Ovary (tissue), 9 donors: ENCODE data around the gene ANXA4. TPM values are rescaled to one million over a fixed set of nuclear protein-coding genes. Genes with fewer than 3 reads are reported as not detected.

Experiments used
- DNase-seq, 5 donors: peaks; one replicate each; pipeline ENCODE4 v3.0.0-alpha.2; 2019 to 2020
- H3K27ac ChIP-seq, 2 donors: fragments of 200-600 bp; one replicate each; pipeline versions ENCODE4 v1.5.1 to v1.8.0; 2019 to 2022
- H3K27me3 ChIP-seq: fragments of 200-600 bp; one replicate; pipeline ENCODE4 v1.8.0; 2022
- H3K36me3 ChIP-seq: fragments of 200-600 bp; sonication (generic); one replicate; pipeline ENCODE4 v1.5.1; 2019
- H3K4me1 ChIP-seq: one replicate; pipeline ENCODE4 v1.8.1; 2013; ENCODE audit warnings: mild to moderate bottlenecking, moderate library complexity; ENCODE audit not compliant: insufficient read depth
- H3K4me3 ChIP-seq: fragments of 200-600 bp; sonication (generic); one replicate; pipeline ENCODE4 v1.5.1; 2017
- H3K9me3 ChIP-seq, 2 donors: fragments of 200-600 bp in 1 of 2; sonication (generic) in 1 of 2; one replicate each; pipeline versions ENCODE4 v1.5.1 to v1.8.1; 2013 to 2019; ENCODE audit warnings: mild to moderate bottlenecking in 1 of 2, moderate library complexity in 1 of 2
- EP300 ChIP-seq: sonication (generic); formaldehyde crosslinking; IDR thresholded peaks from one replicate; pipeline ENCODE4 v1.6.1; 2017; ENCODE audit warnings: antibody characterized with exemption
- POLR2A ChIP-seq: fragments of 450-650 bp; IDR thresholded peaks from one replicate; pipeline ENCODE4 v1.6.1; 2017; ENCODE audit warnings: antibody characterized with exemption, mild to moderate bottlenecking, moderate library complexity
- WGBS, 3 donors: extraction: QIAGEN DNeasy Blood & Tissue Kit in 1 of 3; methylation state at CpG; one replicate each; pipeline versions ENCODE4 v1.1.5 to v1.1.7; 2013 to 2017; 5-methylcytosine and 5-hydroxymethylcytosine counted together
- intact Hi-C, 4 donors: fragments of 100-400 bp; cut with DNase I; formaldehyde crosslinking; loops; one replicate each; pipeline versions ENCODE4 v1.11.0 to v1.15.1; 2022 to 2023
- polyA plus RNA-seq, 2 donors: library from polyadenylated mRNA; stranded (reverse); fragments of 200-250 nt in 1 of 2; fragments of 350-450 nt in 1 of 2; fragmentation: Illumina TruSeq in 1 of 2; extraction: RNeasy Lipid Tissue Mini Kit (QIAGEN cat#74804) in 1 of 2; gene quantifications; one replicate each; pipeline ENCODE4 v1.2.3, GENCODE V29; 2013 to 2014
- total RNA-seq, 7 donors: library from RNA; depleted of rRNA in 2 of 7; stranded (reverse); fragments of >200 nt in 2 of 7; fragmentation: NEBNext Ultra II Directional in 3 of 7; extraction: Animal tissue kit (Norgen Biotek cat#: 25700) in 3 of 7; gene quantifications; one replicate each; pipeline versions ENCODE4 v1.1.0 to v1.2.4, GENCODE V29; 2016 to 2023
- TF ChIP-seq, protein P1 (sequence below), 3 donors: fragments of 450-650 bp in 2 of 3; fragments of 200-600 bp in 1 of 3; IDR thresholded peaks; one replicate each; pipeline versions ENCODE4 v1.5.1 to v1.8.0; 2016 to 2022; ENCODE audit warnings: antibody characterized with exemption in 3 of 3, mild to moderate bottlenecking in 1 of 3
- donor health status: DM: no; HTN: no; CAD: no; lungs with moderate emphysema.
- donor health status: DM: no; HTN: no; CAD: no.
- donor health status: Bipolar disorder and iron deficiency.
- donor health status: DM: yes; HTN: yes; CAD: no.
- donor health status: DM: no; HTN: no; CAD: no.
- donor health status: DM: yes; HTN: yes; CAD: no.

Gene ANXA4
- total and polyA plus RNA-seq, 9 donors: 25.4 to 89.7 (median 73.3) TPM

DNA sequence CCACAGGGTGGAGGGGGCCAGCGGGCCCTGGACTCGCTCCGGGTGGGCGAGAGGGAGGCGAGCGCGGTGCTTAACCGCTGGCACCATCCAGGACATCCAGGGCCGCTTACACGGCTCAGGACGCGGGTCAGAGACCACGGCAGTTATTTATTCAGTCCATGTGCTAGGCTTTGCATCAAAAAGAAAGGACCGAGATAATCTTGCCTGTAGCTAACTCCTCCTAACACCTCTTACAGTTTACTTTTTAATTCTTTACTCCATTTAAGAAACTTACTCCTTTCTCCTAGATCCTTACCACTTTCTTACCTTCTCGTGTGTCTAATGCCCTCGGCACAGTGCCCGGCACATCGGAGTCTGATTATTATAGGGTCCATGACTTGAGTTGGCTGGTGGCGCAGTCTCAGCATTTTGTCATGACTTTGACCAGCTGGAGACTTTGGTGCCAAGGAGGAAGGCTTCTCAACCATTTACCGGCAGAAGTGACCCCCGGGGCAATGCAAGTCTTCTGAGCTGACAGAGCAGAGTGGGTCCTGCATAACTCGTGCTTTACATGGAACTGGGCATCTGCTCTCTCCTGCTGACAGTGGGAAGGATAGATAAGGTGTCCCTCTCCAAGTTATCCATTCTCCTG, 503 bp downstream of the ANXA4 start:
- peaks cover 5% of the 10 kb centered on the region for H3K4me1 ChIP-seq
- intact Hi-C loops: no loop called here
- peak overlapping the region; percentile 90 for H3K4me3 ChIP-seq
- H3K27ac ChIP-seq: peak overlapping the region; percentile 90 to 97
- H3K27me3 ChIP-seq: no peaks in the 10 kb centered on the region
- no peaks in the 10 kb centered on the region for H3K9me3 ChIP-seq
- DNase-seq: peak; percentile 27 to 51 (median 33)
- WGBS, 3 donors: 7 to 13% (median 13%) methylated on average over 22 of the region's 22 CpGs
- TF ChIP-seq EP300 (no peak), POLR2A (no peak)
- TF ChIP-seq, protein P1, sequence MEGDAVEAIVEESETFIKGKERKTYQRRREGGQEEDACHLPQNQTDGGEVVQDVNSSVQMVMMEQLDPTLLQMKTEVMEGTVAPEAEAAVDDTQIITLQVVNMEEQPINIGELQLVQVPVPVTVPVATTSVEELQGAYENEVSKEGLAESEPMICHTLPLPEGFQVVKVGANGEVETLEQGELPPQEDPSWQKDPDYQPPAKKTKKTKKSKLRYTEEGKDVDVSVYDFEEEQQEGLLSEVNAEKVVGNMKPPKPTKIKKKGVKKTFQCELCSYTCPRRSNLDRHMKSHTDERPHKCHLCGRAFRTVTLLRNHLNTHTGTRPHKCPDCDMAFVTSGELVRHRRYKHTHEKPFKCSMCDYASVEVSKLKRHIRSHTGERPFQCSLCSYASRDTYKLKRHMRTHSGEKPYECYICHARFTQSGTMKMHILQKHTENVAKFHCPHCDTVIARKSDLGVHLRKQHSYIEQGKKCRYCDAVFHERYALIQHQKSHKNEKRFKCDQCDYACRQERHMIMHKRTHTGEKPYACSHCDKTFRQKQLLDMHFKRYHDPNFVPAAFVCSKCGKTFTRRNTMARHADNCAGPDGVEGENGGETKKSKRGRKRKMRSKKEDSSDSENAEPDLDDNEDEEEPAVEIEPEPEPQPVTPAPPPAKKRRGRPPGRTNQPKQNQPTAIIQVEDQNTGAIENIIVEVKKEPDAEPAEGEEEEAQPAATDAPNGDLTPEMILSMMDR (IDR thresholded peaks at IDR 0.05): no peak
- H3K36me3 ChIP-seq: no peaks in the 10 kb centered on the region

DNA sequence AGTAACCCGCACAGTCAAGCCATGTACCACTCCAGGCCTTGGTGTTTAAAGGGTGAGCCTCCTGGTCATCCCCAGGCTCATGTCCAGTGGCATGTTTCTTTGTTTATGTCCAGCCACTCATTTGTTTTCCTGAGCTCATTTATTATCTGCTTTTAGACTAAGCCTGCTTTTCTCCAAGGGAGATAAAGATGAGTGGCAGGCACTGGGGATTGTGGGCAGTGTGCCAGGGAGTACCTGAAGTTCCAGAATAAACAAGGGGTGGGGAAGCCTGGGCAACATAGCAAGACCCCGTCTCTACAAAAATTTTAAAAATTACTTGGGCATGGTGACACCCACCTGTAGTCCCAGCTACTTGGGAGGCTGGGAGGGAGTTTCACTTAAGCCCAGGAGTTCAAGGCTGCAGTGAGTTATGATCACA, 1.9 kb downstream of the ANXA4 start:
- Histone ChIP-seq H3K4me3 (no peak overlapping the region), H3K27me3 (no peaks in the 10 kb centered on the region), H3K4me1 (peaks cover 5% of the 10 kb centered on the region), H3K9me3 (no peaks in the 10 kb centered on the region), H3K27ac (no peak overlapping the region), H3K36me3 (no peaks in the 10 kb centered on the region)
- TF ChIP-seq, protein P1 (IDR thresholded peaks at IDR 0.05): no peak
- TF ChIP-seq EP300: no peak
- TF ChIP-seq POLR2A: no peak
- no peak for DNase-seq
- WGBS, 3 donors: 83 to 91% (median 89%) methylated on average over 2 of the region's 2 CpGs
- intact Hi-C loops: no loop called here

DNA sequence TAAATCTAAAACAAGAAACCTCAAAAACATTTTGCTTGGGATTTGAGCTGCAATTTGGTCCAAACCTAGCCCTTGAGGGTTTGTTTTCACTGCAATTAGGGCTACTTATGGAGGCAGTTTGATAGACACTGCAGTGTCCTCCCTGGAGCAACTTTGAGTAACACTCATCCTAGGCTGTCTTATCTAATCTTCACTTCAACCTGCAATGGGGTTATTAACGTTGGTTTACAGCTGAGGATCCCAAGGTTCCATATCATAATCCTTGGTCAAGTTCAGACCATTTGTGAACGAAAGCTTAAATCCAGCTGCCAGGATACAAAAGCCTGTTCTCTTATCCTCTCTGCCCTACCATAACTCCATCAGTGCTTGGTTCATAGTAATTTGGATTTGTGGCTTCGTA, 2.5 kb downstream of the ANXA4 start:
- no peak overlapping the region for H3K4me3 ChIP-seq
- H3K9me3 ChIP-seq: no peaks in the 10 kb centered on the region
- H3K27ac ChIP-seq: no peak overlapping the region
- intact Hi-C loops: no loop called here
- TF ChIP-seq EP300: no peak
- no peak for TF ChIP-seq POLR2A
- TF ChIP-seq, protein P1 (IDR thresholded peaks at IDR 0.05): no peak
- no peaks in the 10 kb centered on the region for H3K27me3 ChIP-seq
- peaks cover 5% of the 10 kb centered on the region for H3K4me1 ChIP-seq
- DNase-seq: no peak
- WGBS, 3 donors: 63 to 68% (median 67%) methylated on average over 3 of the region's 3 CpGs
- no peaks in the 10 kb centered on the region for H3K36me3 ChIP-seq

DNA sequence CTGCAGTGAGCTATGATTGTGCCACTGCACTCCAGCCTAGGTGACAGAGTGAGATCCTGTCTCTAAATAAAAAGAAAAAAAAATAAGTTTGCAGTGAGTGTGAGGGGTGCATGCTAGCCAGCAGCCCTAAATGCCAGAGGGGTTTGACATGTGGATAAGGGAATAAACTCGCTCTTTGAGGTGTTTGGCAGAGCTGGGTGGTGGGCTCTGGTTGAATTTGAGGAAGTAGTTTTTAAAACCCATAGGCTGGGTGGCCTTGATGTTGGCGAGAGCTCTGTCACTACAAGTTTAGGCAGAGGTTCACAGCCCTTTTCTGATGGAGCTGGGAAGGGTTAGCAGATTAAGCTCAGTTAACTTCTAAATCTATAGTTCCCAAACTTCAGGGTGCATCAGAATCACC, 3.1 kb downstream of the ANXA4 start:
- Histone ChIP-seq H3K4me1 (peaks cover 5% of the 10 kb centered on the region), H3K9me3 (no peaks in the 10 kb centered on the region), H3K27ac (no peak overlapping the region), H3K36me3 (no peaks in the 10 kb centered on the region), H3K4me3 (no peak overlapping the region), H3K27me3 (no peaks in the 10 kb centered on the region)
- intact Hi-C loops: no loop called here
- WGBS, 3 donors: 87 to 97% (median 91%) methylated on average over 2 of the region's 2 CpGs
- TF ChIP-seq POLR2A (no peak), EP300 (no peak)
- TF ChIP-seq, protein P1 (IDR thresholded peaks at IDR 0.05): no peak
- DNase-seq: no peak
